GM12891 (cell line): ENCODE results near the gene ASB2.

Experiments used
- PAX5 ChIP-seq: IDR thresholded peaks from 2 replicates; pipeline ENCODE4 v1.6.1; 2011; ENCODE audit warnings: low read length, moderate library complexity, mild to moderate bottlenecking; ENCODE audit not compliant: insufficient read depth, severe bottlenecking
- POLR2A ChIP-seq: IDR thresholded peaks from 2 replicates; pipeline ENCODE4 v1.6.1; 2011; ENCODE audit warnings: low read depth, low read length, control low read depth
- POLR2AphosphoS5 ChIP-seq: IDR thresholded peaks from 2 replicates; pipeline ENCODE4 v1.6.1; 2011; ENCODE audit warnings: low read depth, low read length, control low read depth
- SPI1 ChIP-seq: IDR thresholded peaks from 2 replicates; pipeline ENCODE4 v1.6.1; 2011; ENCODE audit warnings: low read depth, low read length, control low read depth
- TAF1 ChIP-seq: IDR thresholded peaks from 2 replicates; pipeline ENCODE4 v1.6.1; 2011; ENCODE audit warnings: low read depth, low read length, control low read depth

DNA sequence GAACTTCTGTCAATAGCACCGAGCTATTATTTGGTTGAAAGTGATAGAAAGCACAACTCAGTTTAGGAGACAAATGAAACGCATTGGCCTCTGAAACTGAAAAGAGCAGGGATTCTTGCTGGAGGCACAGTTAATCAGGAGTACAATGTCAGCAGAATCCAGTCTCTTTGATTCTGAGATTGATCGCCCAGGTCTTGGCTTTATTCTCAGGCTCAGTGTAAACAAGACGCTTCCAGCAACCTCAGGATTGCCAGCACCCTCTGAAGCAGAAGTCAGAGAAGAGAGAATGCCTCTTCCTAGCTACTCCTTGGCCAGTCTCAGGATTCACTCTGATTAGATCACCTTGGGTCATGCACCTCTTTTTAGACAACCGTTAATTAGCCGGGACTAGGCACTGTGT is 38.0 kb upstream of the ASB2 start:
- TF ChIP-seq TAF1, result no peak
- TF ChIP-seq POLR2A, result no peak
- TF ChIP-seq POLR2AphosphoS5, result no peak
- TF ChIP-seq SPI1, result no peak
- TF ChIP-seq PAX5, result no peak
